GM13977 (cell line): Measurements from ENCODE around the gene OSBPL3.

Source experiments
- DNase-seq: peaks from one replicate; pipeline ENCODE4 v3.0.0; 2012; ENCODE audit warnings: low spot score
- in situ Hi-C: fragments of 300-500 bp; cut with MboI; formaldehyde crosslinking; loops from one replicate; pipeline ENCODE4 v1.12.0; 2022; ENCODE audit warnings: low sequenced_read_pairs, low pct_unique_long_range_greater_than_20kb, mixed read lengths, inconsistent platforms; ENCODE audit not compliant: unreplicated experiment
- TF ChIP-seq, protein P1 (sequence below): IDR thresholded peaks from 2 replicates; pipeline ENCODE4 v1.5.1; 2012; ENCODE audit warnings: mild to moderate bottlenecking, control low read depth; ENCODE audit not compliant: insufficient read depth; ENCODE audit errors: extremely low read depth, missing control alignments

Gene OSBPL3

GRCh38 chr7:24781106-24781505 lies 198.9 kb downstream of the OSBPL3 start:
- in situ Hi-C loops = no loop called here
- TF ChIP-seq, protein P1, sequence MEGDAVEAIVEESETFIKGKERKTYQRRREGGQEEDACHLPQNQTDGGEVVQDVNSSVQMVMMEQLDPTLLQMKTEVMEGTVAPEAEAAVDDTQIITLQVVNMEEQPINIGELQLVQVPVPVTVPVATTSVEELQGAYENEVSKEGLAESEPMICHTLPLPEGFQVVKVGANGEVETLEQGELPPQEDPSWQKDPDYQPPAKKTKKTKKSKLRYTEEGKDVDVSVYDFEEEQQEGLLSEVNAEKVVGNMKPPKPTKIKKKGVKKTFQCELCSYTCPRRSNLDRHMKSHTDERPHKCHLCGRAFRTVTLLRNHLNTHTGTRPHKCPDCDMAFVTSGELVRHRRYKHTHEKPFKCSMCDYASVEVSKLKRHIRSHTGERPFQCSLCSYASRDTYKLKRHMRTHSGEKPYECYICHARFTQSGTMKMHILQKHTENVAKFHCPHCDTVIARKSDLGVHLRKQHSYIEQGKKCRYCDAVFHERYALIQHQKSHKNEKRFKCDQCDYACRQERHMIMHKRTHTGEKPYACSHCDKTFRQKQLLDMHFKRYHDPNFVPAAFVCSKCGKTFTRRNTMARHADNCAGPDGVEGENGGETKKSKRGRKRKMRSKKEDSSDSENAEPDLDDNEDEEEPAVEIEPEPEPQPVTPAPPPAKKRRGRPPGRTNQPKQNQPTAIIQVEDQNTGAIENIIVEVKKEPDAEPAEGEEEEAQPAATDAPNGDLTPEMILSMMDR = no peak
- no peak for DNase-seq

- in situ Hi-C loops = no loop called here
Measured at GRCh38 chr7:24779283-24779655, 200.7 kb downstream of the OSBPL3 start.

GRCh38 chr7:24778543-24779282 lies 201.3 kb downstream of the OSBPL3 start:
- DNase-seq = peak; percentile 39
- in situ Hi-C loops = no loop called here
- TF ChIP-seq, protein P1 = no peak

More at GRCh38 chr7:24779283-24779655, 200.7 kb downstream of the OSBPL3 start:
- DNase-seq = no peak
- TF ChIP-seq, protein P1 = no peak

DNA sequence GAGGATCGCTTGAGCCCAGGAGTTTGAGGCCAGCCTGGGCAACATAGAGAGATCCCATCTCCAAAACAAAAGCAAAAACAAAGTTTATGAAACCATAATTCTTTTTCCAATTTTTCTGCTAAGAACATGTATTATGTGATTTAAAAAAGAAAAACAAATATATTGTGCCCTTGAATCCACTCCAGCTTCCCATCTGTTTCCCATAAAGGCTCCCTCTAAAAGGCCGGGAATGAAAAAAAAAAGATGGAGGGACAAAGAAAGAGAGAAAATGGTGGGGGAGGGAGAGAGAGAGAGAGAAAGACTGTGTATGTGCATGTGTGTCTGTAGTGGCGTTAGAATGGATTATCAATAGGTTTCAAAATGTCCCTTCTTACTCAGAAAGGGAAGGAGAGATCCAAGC lies 202.2 kb downstream of the OSBPL3 start:
- in situ Hi-C loops = no loop called here
- no peak for DNase-seq
- TF ChIP-seq, protein P1 = no peak

- in situ Hi-C loops = no loop called here
- TF ChIP-seq, protein P1 = no peak
- DNase-seq = no peak
Measured at GRCh38 chr7:24773646-24774045, 206.3 kb downstream of the OSBPL3 start.

DNA sequence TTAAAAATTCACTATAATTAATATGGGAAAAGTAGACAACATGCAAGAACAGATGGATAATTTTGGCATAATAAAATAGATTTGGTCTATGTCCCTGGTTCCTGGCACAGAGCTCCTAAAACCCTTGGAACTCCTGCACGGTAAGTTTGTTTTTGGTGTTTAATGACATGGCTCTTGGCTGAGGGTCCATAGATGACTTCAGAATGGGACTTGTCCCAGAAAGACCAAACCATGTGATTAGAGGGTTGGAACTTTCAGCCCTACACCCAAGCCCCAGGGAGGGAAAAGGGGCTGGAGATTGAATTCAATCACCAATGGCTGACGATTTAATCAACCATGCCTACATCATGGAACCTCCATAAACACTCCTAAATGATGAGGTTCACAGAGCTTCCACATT lies 210.1 kb downstream of the OSBPL3 start:
- in situ Hi-C loops = no loop called here
- TF ChIP-seq, protein P1 = no peak
- no peak for DNase-seq
